DMS114 treated with DMSO at 0.1 percent for 48 hours (cell line): ENCODE data around the gene NGEF.

Source experiments
- DNase-seq: peaks from one replicate; lab custom pipeline; 2025; ENCODE audit not compliant: unreplicated experiment; lab: John Stamatoyannopoulos, UW

NGEF gene

GRCh38 chr2:232887171-232887850 lies 125.7 kb downstream of the NGEF start:
- no peak for DNase-seq

GRCh38 chr2:232886632-232887031 lies 126.4 kb downstream of the NGEF start:
- no peak for DNase-seq

GRCh38 chr2:232886176-232886575 lies 126.9 kb downstream of the NGEF start:
- no peak for DNase-seq

- DNase-seq: no peak
Measured at GRCh38 chr2:232885264-232885961, 127.6 kb downstream of the NGEF start.

GRCh38 chr2:232884549-232885263 lies 128.3 kb downstream of the NGEF start:
- no peak for DNase-seq

GRCh38 chr2:232884001-232884421 lies 129.0 kb downstream of the NGEF start:
- no peak for DNase-seq

- DNase-seq: no peak
Measured at GRCh38 chr2:232883116-232883721, 129.8 kb downstream of the NGEF start.

GRCh38 chr2:232882505-232883115 lies 130.4 kb downstream of the NGEF start:
- DNase-seq: no peak

- no peak for DNase-seq
Measured at GRCh38 chr2:232882085-232882484, 131.0 kb downstream of the NGEF start.

GRCh38 chr2:232880764-232881351 lies 132.2 kb downstream of the NGEF start:
- no peak for DNase-seq

GRCh38 chr2:232879618-232880494 lies 133.2 kb downstream of the NGEF start:
- no peak for DNase-seq

- DNase-seq: no peak
Measured at GRCh38 chr2:232878855-232879617, 134.0 kb downstream of the NGEF start.

- DNase-seq: no peak
Measured at GRCh38 chr2:232877940-232878511, 135.0 kb downstream of the NGEF start.

GRCh38 chr2:232876978-232877441 lies 136.0 kb downstream of the NGEF start:
- no peak for DNase-seq

GRCh38 chr2:232876161-232876977 lies 136.7 kb downstream of the NGEF start:
- DNase-seq: no peak

GRCh38 chr2:232875256-232876121 lies 137.6 kb downstream of the NGEF start:
- no peak for DNase-seq
